Activated naive CD4-positive, alpha-beta T cell treated with anti-CD3 and anti-CD28 coated beads, Interleukin-2, amount 10 ng/mL, durations not matched to agents 7 days and 5 days (primary cell): ENCODE data around the gene STAG1.
"Not testable (repeated sequence)": the region's sequence is repeated elsewhere in the genome, so short reads cannot be mapped to it uniquely, and the experiment has no call there.

Experiments used
- CTCF ChIA-PET: fragments of 350-600 bp; sonication (Branson Sonifier 250); formaldehyde crosslinking; loops from one replicate; lab custom pipeline; 2021; ENCODE audit warnings: antibody characterized with exemption; lab: Charles Lee
- DNase-seq: peaks from one replicate; pipeline ENCODE4 v3.0.0-alpha.2; 2020
- H3K27ac Mint-ChIP-seq: one replicate; pipeline ENCODE4 v1.8.0; 2021; ENCODE audit warnings: mild to moderate bottlenecking, moderate library complexity, mixed read lengths
- H3K27me3 Mint-ChIP-seq: one replicate; pipeline ENCODE4 v1.8.0; 2021; ENCODE audit warnings: mild to moderate bottlenecking, mixed read lengths
- H3K36me3 Mint-ChIP-seq: one replicate; pipeline ENCODE4 v1.8.0; 2021; ENCODE audit warnings: mixed read lengths
- H3K4me1 Mint-ChIP-seq: one replicate; pipeline ENCODE4 v1.8.0; 2021; ENCODE audit warnings: mixed read lengths
- H3K4me3 Mint-ChIP-seq: one replicate; pipeline ENCODE4 v1.8.0; 2021; ENCODE audit warnings: mild to moderate bottlenecking, moderate library complexity, mixed read lengths
- H3K9me3 Mint-ChIP-seq: one replicate; pipeline ENCODE4 v1.8.0; 2021; ENCODE audit warnings: mixed read lengths

The STAG1 gene

DNA sequence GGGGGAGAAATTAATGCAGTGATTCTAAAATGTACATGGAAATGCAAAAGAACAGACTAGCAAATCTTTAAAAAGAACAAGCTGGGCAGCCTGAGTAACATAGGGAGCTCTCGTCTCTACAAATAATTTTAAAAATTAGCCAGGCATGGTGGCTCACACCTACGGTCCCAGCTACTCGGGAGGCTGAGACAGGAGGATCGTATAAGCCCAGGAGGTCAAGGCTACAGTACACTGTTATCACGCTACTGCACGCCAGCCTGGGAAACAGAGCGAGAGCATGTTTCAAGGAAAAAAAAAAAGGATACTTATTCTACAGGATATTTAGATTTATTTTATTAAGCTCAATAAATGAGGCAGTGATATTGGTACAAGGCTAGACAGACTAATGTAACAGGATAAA is 40.9 kb downstream of the STAG1 start:
- peaks cover 17% of the 10 kb centered on the region for H3K36me3 Mint-ChIP-seq
- CTCF ChIA-PET = interaction anchor here (0.6 kb wide), 1 partner anchor 1922 kb away, joined by 3 read pairs; no protein-coding TSS in a partner anchor
- no peaks in the 10 kb centered on the region for H3K27me3 Mint-ChIP-seq
- DNase-seq = no peak
- H3K27ac Mint-ChIP-seq = no peak overlapping the region
- H3K4me1 Mint-ChIP-seq = no peaks in the 10 kb centered on the region
- no peak overlapping the region for H3K4me3 Mint-ChIP-seq
- peaks cover 2% of the 10 kb centered on the region for H3K9me3 Mint-ChIP-seq

DNA sequence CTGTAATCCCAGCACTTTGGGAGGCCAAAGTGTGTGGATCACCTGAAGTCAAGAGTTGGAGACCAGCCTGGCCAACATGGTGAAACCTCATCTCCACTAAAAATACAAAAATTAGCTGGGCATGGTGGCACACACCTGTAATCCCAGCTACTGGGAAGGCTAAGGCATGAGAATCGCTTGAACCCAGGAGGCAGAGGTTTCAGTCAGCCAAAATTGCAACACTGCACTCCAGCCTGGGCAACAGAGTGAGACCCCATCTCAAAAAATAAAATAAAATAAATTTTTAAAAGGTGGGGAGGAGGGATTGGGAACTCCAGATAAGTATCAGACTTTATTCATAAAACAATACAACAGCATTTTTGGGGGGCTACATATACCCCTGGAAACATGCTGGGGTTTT is 42.4 kb downstream of the STAG1 start:
- DNase-seq, H3K9me3 Mint-ChIP-seq, H3K4me3 Mint-ChIP-seq, CTCF ChIA-PET, H3K27me3 Mint-ChIP-seq, H3K4me1 Mint-ChIP-seq, H3K27ac Mint-ChIP-seq: not testable (repeated sequence)
- peaks cover 22% of the 10 kb centered on the region for H3K36me3 Mint-ChIP-seq

DNA sequence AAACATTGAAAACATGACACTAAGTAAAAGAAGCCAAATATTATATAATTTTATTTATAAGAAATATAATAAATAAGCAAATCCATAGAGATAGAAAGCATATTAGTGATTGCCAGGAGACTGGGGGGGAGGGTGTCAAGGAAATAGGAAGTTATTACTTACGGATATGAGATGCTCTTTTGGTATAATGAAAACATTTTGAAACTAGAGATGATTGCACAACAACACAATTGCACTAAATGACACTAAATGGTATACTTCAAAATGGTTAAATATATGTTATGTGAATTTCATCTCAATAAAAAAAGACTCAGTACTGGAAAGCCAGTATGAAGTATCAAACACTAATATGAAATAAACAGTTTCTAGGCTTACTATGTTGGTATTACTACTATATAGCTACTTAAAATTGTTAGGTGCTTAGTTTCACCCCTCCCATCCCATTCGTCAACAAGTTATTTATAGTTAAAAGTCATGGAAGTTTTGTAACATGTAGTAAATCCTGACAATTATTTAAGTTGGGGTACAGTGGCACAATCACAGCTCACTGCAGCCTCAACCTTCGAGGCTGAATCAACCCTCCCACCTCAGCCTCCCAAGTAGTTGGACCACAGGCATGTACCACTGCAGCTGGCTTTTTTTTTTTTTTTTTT is 43.7 kb downstream of the STAG1 start:
- CTCF ChIA-PET = no interaction called here
- Mint-ChIP-seq H3K4me1 (no peaks in the 10 kb centered on the region), H3K36me3 (peaks cover 27% of the 10 kb centered on the region), H3K4me3 (no peak overlapping the region), H3K27me3 (no peaks in the 10 kb centered on the region), H3K27ac (no peak overlapping the region), H3K9me3 (peaks cover 2% of the 10 kb centered on the region)
- DNase-seq = no peak

DNA sequence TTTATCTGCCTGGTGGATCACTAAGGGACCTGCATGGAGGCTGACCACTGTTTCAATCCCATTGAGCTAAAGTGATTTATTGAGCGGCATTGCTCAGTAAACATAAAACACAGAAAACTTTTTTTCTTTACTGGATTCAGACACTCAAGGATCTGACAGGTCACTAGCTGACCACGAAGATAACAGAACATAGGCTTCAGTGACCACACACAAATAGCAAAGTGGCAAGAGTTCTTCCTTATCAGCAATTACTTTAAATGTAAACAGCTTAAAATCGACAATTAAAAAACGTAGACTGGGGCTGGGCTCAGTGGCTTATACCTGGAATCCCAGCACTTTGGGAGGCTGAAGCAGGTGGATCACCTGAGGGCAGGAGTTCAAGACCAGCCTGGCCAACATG is 48.7 kb downstream of the STAG1 start:
- Mint-ChIP-seq H3K4me3 (no peak overlapping the region), H3K4me1 (no peaks in the 10 kb centered on the region), H3K9me3 (peaks cover 19% of the 10 kb centered on the region), H3K27ac (no peak overlapping the region), H3K36me3 (peaks cover 39% of the 10 kb centered on the region), H3K27me3 (no peaks in the 10 kb centered on the region)
- DNase-seq = no peak
- CTCF ChIA-PET = no interaction called here

DNA sequence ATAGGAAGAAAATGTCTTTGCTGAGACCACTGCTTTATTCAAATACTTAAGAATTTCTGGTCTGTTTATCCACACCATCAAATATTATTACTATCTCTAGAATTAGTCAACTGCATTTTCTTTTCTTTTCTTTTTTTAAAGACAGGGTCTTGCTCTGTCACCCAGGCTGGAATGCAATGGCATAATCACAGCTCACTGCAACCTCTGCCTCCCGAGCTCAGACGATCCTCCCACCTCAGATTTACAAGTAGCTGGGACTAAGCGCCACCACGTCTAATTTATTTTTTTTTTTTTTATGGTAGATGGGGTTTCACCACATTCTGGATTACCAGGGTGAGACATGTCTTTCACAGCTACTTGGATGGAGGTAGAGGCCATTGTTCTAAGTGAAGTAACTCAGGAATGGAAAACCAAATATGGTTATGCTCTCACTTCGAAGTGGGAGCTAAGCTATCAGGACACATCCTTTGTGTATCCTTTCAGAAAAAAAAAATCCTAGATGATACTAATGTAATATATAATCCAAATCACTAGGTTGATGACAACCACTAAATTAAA is 52.8 kb downstream of the STAG1 start:
- H3K4me3 Mint-ChIP-seq = no peak overlapping the region
- CTCF ChIA-PET = no interaction called here
- H3K4me1 Mint-ChIP-seq = peaks cover 5% of the 10 kb centered on the region
- no peaks in the 10 kb centered on the region for H3K27me3 Mint-ChIP-seq
- no peak for DNase-seq
- H3K9me3 Mint-ChIP-seq = peaks cover 41% of the 10 kb centered on the region
- no peak overlapping the region for H3K27ac Mint-ChIP-seq
- H3K36me3 Mint-ChIP-seq = peaks cover 56% of the 10 kb centered on the region

DNA sequence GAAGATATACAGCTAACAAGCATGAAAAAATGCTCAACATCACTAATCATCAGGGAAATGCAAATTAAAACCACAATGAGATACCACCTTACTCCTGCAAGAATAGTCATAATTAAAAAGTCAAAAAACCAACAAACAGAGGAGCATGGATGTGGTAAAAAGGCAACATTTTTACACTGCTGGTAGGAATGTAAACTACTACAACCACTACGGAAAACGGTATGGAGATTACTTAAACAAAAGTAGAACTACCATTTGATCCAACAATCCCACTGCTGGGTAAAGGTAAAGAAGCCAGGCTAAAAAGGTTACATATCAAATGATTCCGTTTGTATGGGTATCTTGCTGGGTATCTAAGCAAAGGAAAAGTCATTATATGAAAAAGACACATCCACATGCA is 53.8 kb downstream of the STAG1 start:
- no peaks in the 10 kb centered on the region for H3K27me3 Mint-ChIP-seq
- CTCF ChIA-PET = no interaction called here
- no peak overlapping the region for H3K4me3 Mint-ChIP-seq
- peaks cover 13% of the 10 kb centered on the region for H3K4me1 Mint-ChIP-seq
- H3K36me3 Mint-ChIP-seq = peaks cover 62% of the 10 kb centered on the region
- DNase-seq = no peak
- peaks cover 44% of the 10 kb centered on the region for H3K9me3 Mint-ChIP-seq
- H3K27ac Mint-ChIP-seq = no peak overlapping the region

DNA sequence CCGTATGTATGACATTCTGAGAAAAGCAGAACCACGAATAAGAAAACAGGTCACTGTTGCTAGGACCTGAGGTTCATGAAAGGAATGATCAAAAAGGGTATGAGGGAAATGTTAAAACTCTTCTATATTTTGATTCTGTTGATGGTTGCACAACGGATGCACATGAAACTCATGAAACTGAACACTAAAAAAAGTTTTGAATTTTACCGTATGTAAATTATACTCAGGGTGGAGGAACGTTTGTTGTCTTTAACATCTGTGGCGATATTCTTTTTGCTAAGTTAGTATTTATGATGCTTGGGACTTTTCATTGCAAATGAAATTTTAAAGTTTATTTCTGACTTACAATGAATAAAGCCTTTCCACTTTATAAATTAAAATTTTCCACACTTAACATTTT is 55.4 kb downstream of the STAG1 start:
- no peak overlapping the region for H3K27ac Mint-ChIP-seq
- peaks cover 52% of the 10 kb centered on the region for H3K9me3 Mint-ChIP-seq
- CTCF ChIA-PET = no interaction called here
- no peak overlapping the region for H3K4me3 Mint-ChIP-seq
- peaks cover 65% of the 10 kb centered on the region for H3K36me3 Mint-ChIP-seq
- no peaks in the 10 kb centered on the region for H3K27me3 Mint-ChIP-seq
- H3K4me1 Mint-ChIP-seq = peaks cover 16% of the 10 kb centered on the region
- no peak for DNase-seq

DNA sequence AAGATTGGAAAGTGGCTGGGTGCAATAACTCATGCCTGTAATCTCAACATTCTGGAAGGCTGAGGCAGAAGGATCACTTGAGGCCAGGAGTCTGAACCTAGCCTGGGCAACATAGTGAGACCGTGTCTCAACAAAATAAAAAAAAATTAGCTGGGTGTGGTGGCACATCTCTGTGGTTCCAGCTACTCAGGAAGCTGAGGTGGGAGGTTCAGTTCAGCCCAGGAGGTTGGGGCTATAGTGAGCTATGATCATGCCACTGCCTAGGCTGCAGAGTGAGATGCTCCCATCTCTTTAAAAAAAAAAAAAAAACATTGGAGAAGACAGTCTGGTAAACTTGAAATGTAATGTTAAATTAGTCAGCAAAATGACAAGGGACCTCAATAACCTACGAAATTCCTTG is 57.9 kb downstream of the STAG1 start:
- no peak for DNase-seq
- Mint-ChIP-seq H3K27ac (peak overlapping the region; percentile 33), H3K4me3 (no peak overlapping the region), H3K4me1 (peaks cover 16% of the 10 kb centered on the region), H3K36me3 (peaks cover 67% of the 10 kb centered on the region), H3K27me3 (no peaks in the 10 kb centered on the region), H3K9me3 (peaks cover 52% of the 10 kb centered on the region)
- CTCF ChIA-PET = interaction anchor here (0.6 kb wide), 1 partner anchor 1167 kb away, joined by 3 read pairs; no protein-coding TSS in a partner anchor

DNA sequence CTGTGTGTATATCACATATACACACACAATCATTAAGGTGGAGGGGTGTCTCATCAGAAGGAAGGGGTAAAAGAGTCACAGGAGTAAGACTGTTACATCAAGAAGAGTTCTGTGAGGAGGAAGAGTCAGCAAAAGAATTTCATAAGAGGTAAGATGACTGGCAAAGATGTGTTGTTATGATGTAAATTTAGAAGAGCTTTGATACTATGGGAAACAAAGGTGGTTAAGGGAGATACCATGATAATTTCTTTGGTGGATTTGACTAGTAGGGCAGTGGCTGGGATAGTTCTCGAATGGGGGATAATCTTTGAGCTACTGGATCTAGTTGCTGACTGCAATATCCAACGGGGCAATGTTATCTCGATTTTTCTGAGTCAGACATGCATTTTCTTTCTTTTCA is 61.6 kb downstream of the STAG1 start:
- Mint-ChIP-seq H3K9me3 (peaks cover 31% of the 10 kb centered on the region), H3K36me3 (peaks cover 49% of the 10 kb centered on the region), H3K4me3 (no peak overlapping the region), H3K4me1 (peaks cover 16% of the 10 kb centered on the region), H3K27me3 (no peaks in the 10 kb centered on the region), H3K27ac (no peak overlapping the region)
- DNase-seq = no peak
- CTCF ChIA-PET = no interaction called here

DNA sequence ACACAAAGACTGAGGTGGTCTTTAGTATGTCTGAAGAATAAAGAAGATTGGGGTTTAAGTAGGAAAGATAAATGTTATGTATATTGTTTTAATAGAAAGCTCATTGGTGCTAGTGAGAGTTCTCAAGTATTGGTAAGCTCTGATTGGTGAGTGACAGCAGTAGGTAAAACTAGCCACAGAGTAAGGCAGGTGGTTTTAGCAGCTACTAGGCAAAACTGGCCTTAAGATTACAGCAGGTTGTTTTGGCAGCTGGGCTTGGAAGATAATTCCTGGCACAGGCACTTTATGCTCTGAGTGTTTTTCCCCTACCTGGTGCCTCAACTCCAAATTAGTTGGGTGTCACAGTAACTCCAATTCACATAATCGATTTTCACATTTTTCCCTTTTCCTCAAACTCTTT is 66.3 kb downstream of the STAG1 start:
- H3K9me3 Mint-ChIP-seq = peaks cover 8% of the 10 kb centered on the region
- H3K4me3 Mint-ChIP-seq = no peak overlapping the region
- peaks cover 32% of the 10 kb centered on the region for H3K36me3 Mint-ChIP-seq
- H3K4me1 Mint-ChIP-seq = no peaks in the 10 kb centered on the region
- CTCF ChIA-PET = no interaction called here
- no peaks in the 10 kb centered on the region for H3K27me3 Mint-ChIP-seq
- DNase-seq = no peak
- no peak overlapping the region for H3K27ac Mint-ChIP-seq

DNA sequence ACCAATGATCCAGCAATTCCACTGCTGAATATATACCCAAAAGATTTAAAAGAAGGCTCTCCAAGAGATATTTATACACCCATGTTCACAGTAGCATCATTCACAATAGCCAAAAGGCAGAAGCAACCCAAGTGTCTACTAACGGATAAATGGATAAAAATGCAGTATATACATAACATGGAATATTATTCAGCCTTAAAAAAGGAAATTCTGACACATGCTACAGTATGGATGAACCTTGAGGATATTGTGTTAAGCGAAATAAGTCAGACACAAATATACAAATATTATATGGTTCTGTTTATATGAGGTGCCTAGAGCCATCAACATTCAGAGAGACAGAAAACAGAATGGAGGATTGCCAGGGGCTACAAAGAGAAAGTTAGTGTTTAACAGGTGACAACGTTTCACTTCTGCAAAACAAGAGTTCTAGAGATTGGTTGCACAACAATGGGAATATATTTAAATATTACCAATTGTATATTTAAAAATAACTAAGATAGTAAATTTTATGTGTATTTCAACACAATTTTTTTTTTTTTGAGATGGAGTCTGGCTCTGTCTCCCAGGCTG is 69.4 kb downstream of the STAG1 start:
- peaks cover 3% of the 10 kb centered on the region for H3K9me3 Mint-ChIP-seq
- no peaks in the 10 kb centered on the region for H3K27me3 Mint-ChIP-seq
- peaks cover 18% of the 10 kb centered on the region for H3K36me3 Mint-ChIP-seq
- CTCF ChIA-PET = no interaction called here
- H3K4me3 Mint-ChIP-seq = no peak overlapping the region
- no peaks in the 10 kb centered on the region for H3K4me1 Mint-ChIP-seq
- no peak for DNase-seq
- no peak overlapping the region for H3K27ac Mint-ChIP-seq

DNA sequence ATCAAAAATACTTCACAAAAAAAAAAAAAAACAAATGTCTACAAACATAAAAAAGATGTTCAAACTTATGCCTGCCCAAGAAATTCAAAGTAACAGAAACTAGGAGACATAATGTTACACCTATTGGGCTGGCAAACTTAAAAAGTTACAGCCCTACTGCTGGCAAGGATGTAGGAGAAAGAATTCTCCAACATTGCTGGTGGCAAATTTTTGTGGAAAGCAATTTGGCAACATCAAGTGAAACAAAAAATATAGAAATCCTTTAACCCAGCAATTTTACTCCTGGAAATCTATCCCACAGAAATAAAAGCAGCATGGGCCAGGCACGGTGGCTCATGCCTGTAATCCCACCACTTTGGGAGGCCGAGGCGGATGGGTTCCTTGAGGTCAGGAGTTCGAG is 73.2 kb downstream of the STAG1 start:
- Mint-ChIP-seq H3K4me1 (no peaks in the 10 kb centered on the region), H3K9me3 (no peaks in the 10 kb centered on the region), H3K4me3 (no peak overlapping the region), H3K36me3 (peaks cover 5% of the 10 kb centered on the region), H3K27me3 (no peaks in the 10 kb centered on the region), H3K27ac (no peak overlapping the region)
- DNase-seq = no peak
- CTCF ChIA-PET = interaction anchor here (0.7 kb wide), 1 partner anchor 19 kb away, joined by 3 read pairs; no protein-coding TSS in a partner anchor

DNA sequence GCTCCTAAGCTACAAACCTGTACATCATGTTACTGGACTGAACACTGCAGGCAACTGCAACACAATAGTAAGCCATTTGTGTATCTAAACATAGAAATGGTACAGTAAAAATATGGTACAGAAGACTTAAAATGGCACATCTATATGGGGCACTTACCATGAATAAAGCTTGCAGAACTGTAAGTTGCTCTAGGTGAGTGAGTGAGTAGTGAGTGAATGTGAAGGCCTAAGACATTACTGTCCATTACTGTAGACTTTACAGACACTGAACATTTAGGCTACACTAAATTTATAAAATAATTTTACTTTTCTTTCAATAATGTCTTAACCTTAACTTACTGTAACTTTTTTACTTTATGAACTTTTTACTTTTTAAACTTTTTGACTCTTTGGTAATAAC is 76.2 kb downstream of the STAG1 start:
- Mint-ChIP-seq H3K36me3 (peaks cover 12% of the 10 kb centered on the region), H3K27ac (no peak overlapping the region), H3K4me3 (no peak overlapping the region), H3K4me1 (peaks cover 4% of the 10 kb centered on the region), H3K9me3 (no peaks in the 10 kb centered on the region), H3K27me3 (no peaks in the 10 kb centered on the region)
- DNase-seq = no peak
- CTCF ChIA-PET = no interaction called here

DNA sequence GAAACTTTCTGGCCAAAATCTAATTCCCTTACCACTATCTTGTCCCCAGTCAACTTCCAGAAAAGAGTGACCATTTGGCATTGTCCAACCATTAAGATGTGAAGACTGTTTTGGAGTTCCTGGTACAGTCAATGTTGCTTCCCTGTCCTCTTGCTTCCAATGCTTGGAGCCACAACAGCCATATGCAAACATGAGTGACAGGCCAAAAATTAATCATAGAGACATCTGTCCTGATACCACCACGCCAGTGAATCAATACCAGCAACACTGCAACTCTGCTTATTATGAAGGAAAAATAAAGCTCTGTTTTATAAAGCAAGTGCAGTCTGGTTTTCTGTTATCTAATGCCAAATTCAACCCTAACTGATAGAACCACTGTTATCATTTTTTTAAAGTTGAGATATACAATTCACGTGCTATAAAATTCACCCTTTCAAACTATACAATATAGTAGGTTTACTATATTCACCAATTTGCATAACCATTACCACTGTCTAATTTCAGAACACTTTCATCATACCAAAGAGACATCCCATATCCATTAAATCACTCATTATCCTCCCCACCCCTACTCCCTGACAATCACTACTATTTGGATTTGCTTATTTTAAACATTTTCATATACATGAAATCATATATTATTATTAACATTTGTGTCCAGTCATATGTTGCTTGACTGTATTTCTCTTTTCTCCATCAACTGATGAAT is 76.9 kb downstream of the STAG1 start:
- Mint-ChIP-seq H3K27ac (no peak overlapping the region), H3K27me3 (no peaks in the 10 kb centered on the region)
- CTCF ChIA-PET = no interaction called here

More for the DNA sequence above, 76.9 kb downstream of the STAG1 start:
- Mint-ChIP-seq H3K4me1 (peaks cover 4% of the 10 kb centered on the region), H3K4me3 (no peak overlapping the region), H3K36me3 (peaks cover 12% of the 10 kb centered on the region), H3K9me3 (no peaks in the 10 kb centered on the region)
- DNase-seq = no peak
